Hematopoietic multipotent progenitor cell treated with erythropoietin and hydrocortisone succinate and interleukin-3 and kit ligand, for 6 days (in vitro differentiated cells): ENCODE measurements around the gene DACT2.

ENCODE experiments used
- DNase-seq: peaks from one replicate; pipeline ENCODE4 v3.0.0-alpha.2; 2015

DACT2 gene

GRCh38 chr6:168349718-168350210 is 30.2 kb upstream of the DACT2 start:
- DNase-seq, result no peak

DNA sequence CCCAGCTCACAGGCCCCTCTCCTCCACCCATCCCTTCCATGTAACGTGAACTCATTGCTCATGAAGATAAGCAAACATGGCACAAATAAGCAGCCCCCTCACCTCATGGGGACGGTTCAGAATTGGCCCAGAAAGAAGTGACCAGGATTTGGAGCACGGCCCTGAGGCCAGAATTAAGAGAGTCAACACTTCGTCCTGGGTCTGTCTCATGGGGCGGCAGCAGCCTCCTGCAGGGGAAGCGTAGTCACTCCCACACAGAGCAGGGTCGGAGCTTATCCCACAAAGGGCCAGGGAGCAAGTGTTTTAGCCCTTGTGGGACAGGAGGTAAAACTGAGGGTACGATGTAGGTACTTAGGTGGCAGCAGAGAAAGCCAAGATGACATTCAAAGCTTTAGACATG is 28.6 kb upstream of the DACT2 start:
- no peak for DNase-seq

GRCh38 chr6:168347615-168348014 is 28.0 kb upstream of the DACT2 start:
- no peak for DNase-seq

DNA sequence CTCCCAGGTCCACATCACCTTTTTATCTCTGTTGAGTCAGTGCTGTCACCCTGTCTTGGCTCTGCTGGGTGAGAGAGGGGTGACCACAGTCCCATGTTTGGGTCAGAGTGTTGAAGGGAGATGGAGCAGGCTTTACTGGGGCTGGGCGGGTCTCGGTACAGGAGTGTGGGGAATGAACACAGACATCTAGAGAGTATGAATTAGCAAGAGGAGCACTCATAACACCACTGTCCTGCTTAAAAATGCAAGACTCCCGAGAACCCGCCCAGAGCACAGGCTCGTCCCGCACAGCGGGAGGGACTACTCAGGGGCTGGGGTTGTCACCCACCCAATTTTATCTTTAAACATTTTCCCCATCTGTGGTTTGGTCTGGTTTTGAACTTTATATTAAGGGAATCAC is 27.5 kb upstream of the DACT2 start:
- no peak for DNase-seq

DNA sequence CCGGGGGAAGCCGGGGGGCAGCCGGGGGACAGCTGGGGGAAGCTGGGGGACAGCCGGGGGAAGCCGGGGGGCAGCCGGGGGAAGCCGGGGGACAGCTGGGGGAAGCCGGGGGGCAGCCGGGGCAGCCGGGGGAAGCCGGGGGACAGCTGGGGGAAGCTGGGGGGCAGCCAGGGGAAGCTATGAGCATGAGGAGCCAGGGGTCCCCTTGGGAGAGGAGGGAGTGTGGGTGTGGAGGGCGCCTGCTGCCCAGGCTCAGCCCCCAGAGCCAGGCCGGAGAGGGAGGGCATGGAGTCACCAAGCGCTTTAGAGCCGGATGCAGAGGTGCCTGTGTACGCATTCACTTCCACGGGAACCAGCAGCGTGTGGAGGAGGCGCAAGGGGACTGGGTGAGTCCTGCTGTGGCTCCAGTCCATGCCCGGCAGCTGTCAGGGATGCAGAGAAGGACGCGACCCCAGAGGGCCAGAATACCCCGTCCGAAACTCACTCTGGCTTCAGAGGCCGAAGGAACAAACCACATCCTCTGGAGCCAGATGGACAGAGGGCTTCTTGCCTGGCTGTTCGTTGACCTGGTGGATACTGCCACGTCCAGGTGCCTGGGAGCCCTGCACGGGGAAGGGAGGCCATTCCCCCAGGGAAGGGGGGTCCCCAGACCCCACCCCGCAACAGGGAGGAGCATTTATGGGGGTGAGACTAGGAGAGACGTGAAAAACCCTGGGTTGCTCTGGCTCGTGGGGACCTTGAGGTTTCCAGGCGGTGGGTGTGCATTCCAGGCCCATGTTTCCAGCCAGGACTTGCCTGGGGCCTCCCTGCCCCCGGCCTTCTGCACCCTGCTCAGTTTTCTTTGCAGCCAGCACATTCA is 26.5 kb upstream of the DACT2 start:
- no peak for DNase-seq

- DNase-seq, result no peak
Observed at GRCh38 chr6:168345266-168345665, 25.7 kb upstream of the DACT2 start.

- no peak for DNase-seq
Observed at GRCh38 chr6:168344338-168344737, 24.8 kb upstream of the DACT2 start.

- DNase-seq, result no peak
Observed at GRCh38 chr6:168343239-168344150, 23.9 kb upstream of the DACT2 start.

DNA sequence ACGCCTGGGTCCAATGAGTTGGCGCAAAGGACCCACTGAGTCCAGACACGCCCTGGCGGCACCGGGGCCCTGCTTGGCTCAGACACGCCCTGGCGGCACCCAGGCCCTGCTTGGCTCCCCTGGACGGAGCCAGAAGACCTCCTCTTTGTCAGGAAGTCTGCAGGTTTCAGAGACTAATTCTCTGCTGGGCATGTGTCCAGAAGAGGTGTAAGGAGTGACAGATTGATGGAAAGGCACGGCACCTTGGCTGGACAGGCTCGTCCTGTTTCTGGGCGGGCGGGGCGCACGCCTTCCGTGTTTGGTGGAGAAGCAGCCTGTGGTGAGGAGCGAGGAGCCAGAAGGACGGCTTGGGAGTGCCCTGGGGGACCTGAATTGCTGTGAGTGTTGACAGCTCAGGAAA is 23.1 kb upstream of the DACT2 start:
- no peak for DNase-seq

GRCh38 chr6:168341280-168341900 is 21.8 kb upstream of the DACT2 start:
- DNase-seq, result no peak

DNA sequence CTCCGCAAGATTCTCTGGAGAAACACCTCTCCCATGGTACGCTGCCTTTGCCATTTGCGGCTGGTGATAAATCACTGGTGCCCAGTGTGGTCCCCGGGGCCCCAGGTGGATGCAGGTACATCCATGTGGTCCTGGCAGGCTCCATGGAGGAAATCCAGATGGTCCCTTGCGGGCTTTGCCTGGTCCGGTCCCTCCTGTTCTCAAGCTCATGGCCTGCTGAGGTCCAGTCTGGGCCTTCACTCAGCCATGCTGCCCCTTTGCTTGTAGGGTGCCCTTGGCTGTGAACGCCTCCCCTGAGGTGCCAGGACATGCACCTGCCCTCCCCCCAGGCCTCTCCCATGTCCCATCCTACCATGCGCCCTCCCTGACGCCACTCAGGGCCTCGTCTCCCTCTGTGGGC is 21.2 kb upstream of the DACT2 start:
- DNase-seq, result no peak

- no peak for DNase-seq
Observed at GRCh38 chr6:168338777-168339176, 19.2 kb upstream of the DACT2 start.

- no peak for DNase-seq
Observed at GRCh38 chr6:168336967-168337366, 17.4 kb upstream of the DACT2 start.

- no peak for DNase-seq
Observed at GRCh38 chr6:168333989-168334388, 14.4 kb upstream of the DACT2 start.

- no peak for DNase-seq
Observed at GRCh38 chr6:168333491-168333890, 13.9 kb upstream of the DACT2 start.

DNA sequence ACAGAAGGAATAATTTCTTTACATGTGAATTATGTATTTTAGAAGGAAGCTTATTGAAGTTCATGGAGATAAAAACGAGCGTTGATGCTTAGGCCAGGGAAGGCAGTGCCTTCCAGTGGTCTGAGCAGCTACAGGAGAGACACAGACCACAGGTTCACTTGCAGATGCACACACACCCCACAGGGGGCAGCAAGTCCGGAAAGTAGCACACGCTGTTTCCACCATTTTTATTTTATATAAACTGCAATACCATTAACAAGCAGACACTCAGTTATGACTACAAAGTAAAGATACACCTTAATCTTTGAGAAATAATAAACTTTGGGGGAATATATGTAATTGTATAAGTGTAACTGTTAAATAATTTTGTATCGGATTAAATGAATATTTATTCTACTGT is 13.5 kb upstream of the DACT2 start:
- peak; percentile 45 for DNase-seq

DNA sequence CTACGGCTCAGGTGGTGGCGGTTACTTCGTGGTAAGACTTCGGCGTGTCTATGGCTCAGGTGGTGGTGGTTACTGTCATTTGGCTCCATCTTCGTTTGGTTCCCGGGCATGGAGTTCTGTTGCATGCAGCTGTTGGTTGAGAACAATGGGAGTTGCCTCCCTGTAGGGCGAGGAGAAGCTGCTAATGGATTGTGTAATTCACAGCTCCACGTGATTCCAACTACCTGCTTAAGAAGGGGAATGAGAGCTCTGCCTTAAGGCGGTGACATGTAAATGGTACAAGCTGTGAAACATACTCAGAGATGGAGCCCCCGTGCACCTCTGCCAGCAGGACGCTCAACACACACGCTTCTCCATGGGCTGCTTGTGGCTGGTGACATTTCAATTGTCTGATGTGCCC is 12.4 kb upstream of the DACT2 start:
- DNase-seq, result no peak

GRCh38 chr6:168331058-168331457 is 11.5 kb upstream of the DACT2 start:
- DNase-seq, result no peak

DNA sequence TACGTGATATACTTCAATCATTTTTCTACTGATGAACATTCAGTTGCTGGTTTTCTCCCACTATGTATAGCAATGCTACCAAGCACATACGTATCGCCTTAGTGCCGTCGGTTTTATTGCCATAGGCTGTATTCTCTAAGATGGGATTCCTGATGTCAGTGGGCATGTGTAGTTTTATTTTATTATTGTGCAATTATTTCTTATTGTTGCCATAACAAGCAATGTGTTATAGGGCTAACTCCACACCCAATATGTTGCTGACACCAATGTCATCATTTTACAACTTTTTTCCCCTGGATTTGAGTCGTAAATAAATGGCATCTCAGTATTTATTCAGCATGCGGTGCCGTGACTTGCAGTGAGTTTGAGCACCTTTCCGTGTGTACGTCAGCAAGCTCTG is 10.8 kb upstream of the DACT2 start:
- no peak for DNase-seq

- DNase-seq, result no peak
Observed at GRCh38 chr6:168328086-168328485, 8.5 kb upstream of the DACT2 start.

- no peak for DNase-seq
Observed at GRCh38 chr6:168326294-168327261, 7.0 kb upstream of the DACT2 start.

DNA sequence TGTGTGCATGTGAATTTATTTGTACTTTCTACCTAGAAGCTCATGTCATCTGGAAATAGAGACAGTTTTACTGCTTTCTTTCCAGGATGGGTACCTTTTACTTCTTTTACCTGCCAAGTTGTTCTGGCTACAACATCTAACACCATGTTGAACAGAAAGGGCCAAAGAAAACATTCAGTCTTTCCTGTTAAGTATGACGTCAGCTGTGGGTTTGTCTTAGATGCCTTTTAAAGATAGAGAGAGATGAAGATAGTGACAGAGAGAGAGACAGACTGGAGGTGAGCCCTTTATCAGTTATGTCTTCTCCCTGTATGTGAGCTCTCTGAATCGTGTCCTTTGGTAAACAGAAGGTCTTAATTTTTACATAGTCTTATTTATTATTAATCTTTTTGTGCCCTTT is 3.4 kb upstream of the DACT2 start:
- DNase-seq, result peak; percentile 11
